Loucy (cell line): ENCODE results near the gene VPS26A.
A peak's percentile ranks its signal among the peaks of the same experiment; 100 is the strongest.

Experiments
- H2AFZ ChIP-seq: fragments of 200-600 bp; sonication (generic); 2 replicates; pipeline ENCODE4 v1.6.0; 2016; ENCODE audit warnings: antibody characterized with exemption, mild to moderate bottlenecking, low read length, moderate library complexity
- H3F3A ChIP-seq: fragments of 200-600 bp; 2 replicates; pipeline ENCODE4 v1.6.0; 2016; ENCODE audit warnings: antibody characterized with exemption, low read depth, mild to moderate bottlenecking
- H3K27me3 ChIP-seq: fragments of 200-600 bp; sonication (generic); 2 replicates; pipeline ENCODE4 v1.6.1; 2014; ENCODE audit warnings: low read length, mild to moderate bottlenecking; ENCODE audit not compliant: insufficient read depth, poor library complexity, severe bottlenecking
- H3K36me3 ChIP-seq: fragments of 200-600 bp; sonication (generic); 2 replicates; pipeline ENCODE4 v1.6.1; 2016; ENCODE audit warnings: low read length; ENCODE audit not compliant: insufficient read depth
- H3K4me1 ChIP-seq: fragments of 200-600 bp; sonication (generic); 2 replicates; pipeline ENCODE4 v1.5.1; 2014; ENCODE audit warnings: low read length, mild to moderate bottlenecking; ENCODE audit not compliant: insufficient read depth, poor library complexity, severe bottlenecking
- H3K4me2 ChIP-seq: fragments of 200-600 bp; sonication (generic); 2 replicates; pipeline ENCODE4 v1.6.0; 2014; ENCODE audit warnings: antibody characterized with exemption, low read length, low read depth, mild to moderate bottlenecking; ENCODE audit not compliant: poor library complexity, severe bottlenecking
- H3K4me3 ChIP-seq: fragments of 200-600 bp; sonication (generic); 2 replicates; pipeline ENCODE4 v1.5.1; 2014; ENCODE audit warnings: low read length, mild to moderate bottlenecking, mixed read lengths; ENCODE audit not compliant: poor library complexity, severe bottlenecking
- H3K79me2 ChIP-seq: fragments of 200-600 bp; sonication (generic); 2 replicates; pipeline ENCODE4 v1.6.1; 2014; ENCODE audit warnings: low read length; ENCODE audit not compliant: insufficient read depth
- H3K9ac ChIP-seq: fragments of 200-600 bp; sonication (generic); 2 replicates; pipeline ENCODE4 v1.6.0; 2014; ENCODE audit warnings: mild to moderate bottlenecking, low read depth, low read length, moderate library complexity; ENCODE audit not compliant: poor library complexity, severe bottlenecking
- H3K9me2 ChIP-seq: fragments of 200-600 bp; sonication (generic); replicated peaks from 2 replicates; pipeline ENCODE4 v1.6.1; 2016; ENCODE audit warnings: low read depth, low read length, mixed read lengths
- H3K9me3 ChIP-seq: fragments of 200-600 bp; sonication (generic); 2 replicates; pipeline ENCODE4 v1.6.1; 2014; ENCODE audit warnings: mild to moderate bottlenecking, antibody characterized with exemption, low read length, low read depth; ENCODE audit not compliant: insufficient read depth
- H4K20me1 ChIP-seq: fragments of 200-600 bp; sonication (generic); 2 replicates; pipeline ENCODE4 v1.6.0; 2014; ENCODE audit warnings: antibody characterized with exemption, low read length, mild to moderate bottlenecking; ENCODE audit not compliant: insufficient read depth, poor library complexity, severe bottlenecking
- EZH2phosphoT487 ChIP-seq: fragments of 200-600 bp; IDR thresholded peaks from 2 replicates; pipeline ENCODE4 v1.6.1; 2018; ENCODE audit warnings: antibody characterized with exemption, mild to moderate bottlenecking, moderate library complexity, borderline replicate concordance
- TF ChIP-seq, protein P1 (sequence below): fragments of 200-600 bp; sonication (generic); conservative IDR thresholded peaks from 2 replicates; pipeline ENCODE4 v1.5.1; 2014; ENCODE audit warnings: mild to moderate bottlenecking, antibody characterized with exemption, low read length

The VPS26A gene

DNA sequence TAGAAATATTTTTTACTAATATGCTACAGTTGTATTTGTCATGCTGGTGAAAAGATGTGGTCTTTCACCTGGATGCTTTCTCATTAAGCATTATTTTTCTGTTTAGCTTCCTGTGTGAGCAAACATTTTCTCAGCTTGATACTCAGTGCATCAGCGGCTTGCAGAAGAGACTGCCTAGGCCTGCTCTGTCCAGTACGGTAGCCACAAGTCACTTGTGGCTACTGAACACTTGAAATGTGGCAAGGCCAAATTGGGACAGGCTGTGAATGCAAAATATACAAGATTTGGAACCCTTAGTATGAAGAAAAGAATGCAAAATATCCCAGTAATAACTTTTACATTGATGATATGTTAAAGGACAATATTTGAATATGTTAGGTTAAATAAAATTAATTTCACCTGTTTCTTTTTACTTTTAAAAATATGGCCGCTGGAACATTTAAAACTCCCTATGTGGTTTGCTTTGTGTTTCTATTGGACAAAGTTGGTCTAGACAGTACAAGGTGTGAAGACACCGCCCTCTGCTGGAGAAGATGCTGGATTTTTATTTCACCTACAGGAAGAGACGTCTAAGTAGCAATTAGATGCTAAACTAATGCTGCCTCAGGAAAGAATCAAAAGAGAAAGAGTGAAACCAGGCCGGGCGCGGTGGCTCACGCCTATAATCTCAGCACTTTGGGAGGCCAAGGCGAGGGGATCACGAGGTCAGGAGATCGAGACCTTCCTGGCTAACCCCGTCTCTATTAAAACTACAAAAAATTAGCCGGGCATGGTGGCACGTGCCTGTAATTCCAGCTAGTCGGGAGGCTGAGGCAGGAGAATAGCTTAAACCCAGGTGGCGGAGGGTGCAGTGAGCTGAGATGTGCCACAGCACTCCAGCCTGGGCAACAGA, 30.8 kb upstream of the VPS26A start:
- Histone ChIP-seq H4K20me1 (no peaks in the 10 kb centered on the region), H3K9ac (peak overlapping the region; percentile 58), H3K36me3 (no peaks in the 10 kb centered on the region), H3K79me2 (peaks cover 24% of the 10 kb centered on the region), H2AFZ (peak overlapping the region; percentile 99), H3K9me2 (no peaks in the 10 kb centered on the region), H3K9me3 (no peaks in the 10 kb centered on the region), H3K4me3 (peak overlapping the region; percentile 50), H3K4me2 (peak overlapping the region; percentile 65), H3K4me1 (peaks cover 38% of the 10 kb centered on the region), H3F3A (no peaks in the 10 kb centered on the region), H3K27me3 (no peaks in the 10 kb centered on the region)
- TF ChIP-seq EZH2phosphoT487 = no peak
- TF ChIP-seq, protein P1, sequence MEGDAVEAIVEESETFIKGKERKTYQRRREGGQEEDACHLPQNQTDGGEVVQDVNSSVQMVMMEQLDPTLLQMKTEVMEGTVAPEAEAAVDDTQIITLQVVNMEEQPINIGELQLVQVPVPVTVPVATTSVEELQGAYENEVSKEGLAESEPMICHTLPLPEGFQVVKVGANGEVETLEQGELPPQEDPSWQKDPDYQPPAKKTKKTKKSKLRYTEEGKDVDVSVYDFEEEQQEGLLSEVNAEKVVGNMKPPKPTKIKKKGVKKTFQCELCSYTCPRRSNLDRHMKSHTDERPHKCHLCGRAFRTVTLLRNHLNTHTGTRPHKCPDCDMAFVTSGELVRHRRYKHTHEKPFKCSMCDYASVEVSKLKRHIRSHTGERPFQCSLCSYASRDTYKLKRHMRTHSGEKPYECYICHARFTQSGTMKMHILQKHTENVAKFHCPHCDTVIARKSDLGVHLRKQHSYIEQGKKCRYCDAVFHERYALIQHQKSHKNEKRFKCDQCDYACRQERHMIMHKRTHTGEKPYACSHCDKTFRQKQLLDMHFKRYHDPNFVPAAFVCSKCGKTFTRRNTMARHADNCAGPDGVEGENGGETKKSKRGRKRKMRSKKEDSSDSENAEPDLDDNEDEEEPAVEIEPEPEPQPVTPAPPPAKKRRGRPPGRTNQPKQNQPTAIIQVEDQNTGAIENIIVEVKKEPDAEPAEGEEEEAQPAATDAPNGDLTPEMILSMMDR = peak; percentile 82

DNA sequence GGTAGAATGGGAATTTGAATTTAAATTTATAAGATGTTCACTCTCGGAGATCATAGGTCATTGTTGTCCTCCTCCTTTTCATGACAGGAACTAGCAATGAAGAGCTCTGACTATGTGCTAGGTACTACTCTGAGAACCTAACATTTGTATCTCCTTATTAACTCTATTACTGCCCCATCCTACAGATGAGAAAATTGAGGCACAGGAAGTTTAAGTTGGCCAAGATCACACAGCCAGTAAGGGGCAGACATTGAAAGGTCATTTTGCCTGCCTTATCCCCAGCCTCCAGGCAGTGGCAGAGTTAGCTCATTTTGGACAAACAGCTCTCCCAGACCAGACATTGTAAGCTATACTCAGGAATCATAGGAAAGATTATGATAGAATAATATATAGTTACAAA, 30.0 kb upstream of the VPS26A start:
- Histone ChIP-seq H3K9me3 (no peaks in the 10 kb centered on the region), H3K9me2 (no peaks in the 10 kb centered on the region), H3K4me1 (peaks cover 30% of the 10 kb centered on the region), H2AFZ (no peak overlapping the region), H3K27me3 (no peaks in the 10 kb centered on the region), H3K9ac (no peak overlapping the region), H3K36me3 (no peaks in the 10 kb centered on the region), H4K20me1 (no peaks in the 10 kb centered on the region), H3K4me3 (no peak overlapping the region), H3K4me2 (no peak overlapping the region), H3K79me2 (peaks cover 22% of the 10 kb centered on the region), H3F3A (no peaks in the 10 kb centered on the region)
- TF ChIP-seq, protein P1 = no peak
- TF ChIP-seq EZH2phosphoT487 = no peak

DNA sequence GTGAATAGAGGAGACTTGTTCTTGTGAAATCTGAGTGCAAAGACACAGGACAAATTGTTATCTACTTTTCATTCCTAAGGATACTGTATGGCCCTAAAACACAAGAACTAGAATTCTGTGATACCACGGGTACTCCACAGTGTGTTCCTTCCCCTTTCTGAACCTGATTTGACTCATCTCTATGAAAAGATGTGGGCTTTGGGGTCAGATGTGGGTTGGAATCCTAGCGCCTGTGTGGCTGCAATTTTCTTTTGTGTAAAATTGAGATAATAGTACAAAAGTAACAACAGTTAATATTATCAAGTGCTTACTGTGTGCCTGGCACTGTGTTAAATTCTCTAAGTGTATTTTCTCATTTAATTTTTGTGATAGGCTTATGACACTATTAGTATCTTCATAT, 27.9 kb upstream of the VPS26A start:
- Histone ChIP-seq H2AFZ (no peak overlapping the region), H3K27me3 (no peaks in the 10 kb centered on the region), H3K36me3 (no peaks in the 10 kb centered on the region), H3K4me1 (peaks cover 13% of the 10 kb centered on the region), H3K9me3 (no peaks in the 10 kb centered on the region), H3K4me2 (no peak overlapping the region), H3K79me2 (peaks cover 9% of the 10 kb centered on the region), H3K4me3 (no peak overlapping the region), H3K9me2 (no peaks in the 10 kb centered on the region), H3K9ac (no peak overlapping the region), H3F3A (no peaks in the 10 kb centered on the region), H4K20me1 (no peaks in the 10 kb centered on the region)
- TF ChIP-seq EZH2phosphoT487 = no peak
- TF ChIP-seq, protein P1 = no peak
